Mammary epithelial cell (primary cell): ENCODE results near the gene PCDHB15.

Source experiments
- CTCF ChIP-seq, 2 donors: IDR thresholded peaks in 1 of 2; conservative IDR thresholded peaks in 1 of 2; 2 replicates each; pipeline ENCODE4 v1.5.1; 2011 to 2012; ENCODE audit warnings: inconsistent platforms in 2 of 2, low read length in 2 of 2, mild to moderate bottlenecking in 2 of 2, control low read depth in 1 of 2, low read depth in 1 of 2; ENCODE audit not compliant: insufficient read depth in 1 of 2; ENCODE audit errors: extremely low read depth in 1 of 2
- EZH2 ChIP-seq: IDR thresholded peaks from 2 replicates; pipeline ENCODE4 v1.6.1; 2012; ENCODE audit warnings: low read length, inconsistent platforms, borderline replicate concordance

- TF ChIP-seq CTCF (conservative IDR thresholded peaks at IDR 0.05 in 1 of 2, IDR thresholded peaks at IDR 0.05 in 1 of 2; ENCODE audit: extremely low read depth in 1 of 2, insufficient read depth in 1 of 2, low read depth in 1 of 2, low read length in 2 of 2) (peak in 1 of 2 donors; percentile 13), EZH2 (no peak)
Observed at GRCh38 chr5:141245250-141245717, at the start of gene PCDHB15.
